NCI-H82 (cell line): ENCODE measurements around the gene RAD9B.
"Not testable (repeated sequence)": the region's sequence is repeated elsewhere in the genome, so short reads cannot be mapped to it uniquely, and the experiment has no call there.

ENCODE experiments used
- DNase-seq: peaks from one replicate; lab custom pipeline; 2025; lab: John Stamatoyannopoulos, UW

RAD9B gene

GRCh38 chr12:110528277-110528839 lies 26.2 kb downstream of the RAD9B start:
- peak; percentile 23 for DNase-seq

- DNase-seq = no peak
These were observed 28.4 kb downstream of the RAD9B start for GRCh38 chr12:110530511-110530910.

- no peak for DNase-seq
These were observed 29.7 kb downstream of the RAD9B start for GRCh38 chr12:110531741-110532333.

GRCh38 chr12:110532644-110533043 lies 30.5 kb downstream of the RAD9B start:
- DNase-seq = no peak

GRCh38 chr12:110533607-110534006 lies 31.5 kb downstream of the RAD9B start:
- DNase-seq = no peak

- no peak for DNase-seq
These were observed 32.7 kb downstream of the RAD9B start for GRCh38 chr12:110534811-110535210.

- no peak for DNase-seq
These were observed 34.9 kb downstream of the RAD9B start for GRCh38 chr12:110536834-110537604.

- no peak for DNase-seq
These were observed 35.7 kb downstream of the RAD9B start for GRCh38 chr12:110537605-110538409.

- no peak for DNase-seq
These were observed 36.9 kb downstream of the RAD9B start for GRCh38 chr12:110538869-110539622.

- no peak for DNase-seq
These were observed 37.9 kb downstream of the RAD9B start for GRCh38 chr12:110540048-110540447.

GRCh38 chr12:110543252-110543959 lies 41.3 kb downstream of the RAD9B start:
- peak; percentile 45 for DNase-seq

GRCh38 chr12:110543965-110544364 lies 41.8 kb downstream of the RAD9B start:
- DNase-seq = no peak

GRCh38 chr12:110545259-110545658 lies 43.1 kb downstream of the RAD9B start:
- not testable (repeated sequence) for DNase-seq

GRCh38 chr12:110545812-110546211 lies 43.7 kb downstream of the RAD9B start:
- DNase-seq = no peak

- DNase-seq = no peak
These were observed 44.2 kb downstream of the RAD9B start for GRCh38 chr12:110546339-110546738.

- no peak for DNase-seq
These were observed 45.0 kb downstream of the RAD9B start for GRCh38 chr12:110547090-110547489.

GRCh38 chr12:110548678-110549077 lies 46.5 kb downstream of the RAD9B start:
- DNase-seq = no peak

GRCh38 chr12:110549716-110550115 lies 47.6 kb downstream of the RAD9B start:
- DNase-seq = no peak

GRCh38 chr12:110550981-110551380 lies 48.9 kb downstream of the RAD9B start:
- DNase-seq = no peak
